Measurements from ENCODE around the gene ST3GAL5. TPM values are rescaled to one million over a fixed set of nuclear protein-coding genes. Genes with fewer than 3 reads are reported as not detected.
A peak's percentile ranks its signal among the peaks of the same experiment; 100 is the strongest.

ST3GAL5 gene
- total RNA-seq, 1 donor from 2014 or later: 76.7 TPM

DNA sequence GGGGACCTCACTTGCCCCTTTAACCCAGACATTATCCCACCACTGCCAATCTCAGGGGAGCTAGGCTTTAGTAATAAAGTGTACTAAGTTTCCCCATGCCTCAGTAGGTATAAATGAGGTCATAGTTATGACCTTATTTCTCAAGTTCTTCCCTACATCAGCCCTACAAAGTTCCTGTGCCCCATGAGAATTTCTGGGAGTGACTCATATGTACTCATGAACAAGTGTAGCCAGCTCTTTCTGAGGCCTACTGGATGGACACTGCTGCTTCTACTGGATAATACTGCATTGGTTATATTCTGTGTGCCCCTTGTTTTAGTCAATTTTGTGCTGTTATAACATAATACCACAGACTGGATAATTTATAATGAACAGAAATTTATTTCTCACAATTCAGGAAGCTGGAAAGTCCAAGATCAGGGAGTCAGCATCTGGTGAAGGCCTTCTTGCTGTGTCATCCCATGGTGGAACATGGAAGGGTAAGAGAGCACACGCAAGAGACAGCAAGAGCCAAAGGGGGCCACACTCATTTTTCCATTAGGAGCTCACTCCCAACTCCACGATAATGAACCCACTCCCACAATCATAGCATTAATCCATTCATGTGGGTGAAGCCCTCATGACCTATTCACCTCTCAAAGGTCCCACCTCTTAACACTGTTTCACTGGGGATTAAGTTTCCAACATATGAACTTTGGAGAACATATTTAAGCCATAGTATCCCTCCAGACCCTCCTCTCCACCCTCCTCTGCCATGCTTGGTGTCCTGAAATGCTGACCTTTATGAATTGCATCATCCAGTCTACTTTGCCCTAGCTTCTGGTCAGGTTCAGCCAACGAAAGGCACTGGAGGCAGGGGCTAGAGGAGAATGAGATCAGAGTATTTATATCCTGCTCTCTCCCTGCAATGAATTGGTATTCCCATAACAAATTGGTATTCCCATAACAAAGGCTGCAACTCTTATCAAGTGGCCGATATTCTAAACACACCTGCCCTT lies 25.4 kb upstream of the ST3GAL5 start:
- Histone ChIP-seq H3K27ac (no peak overlapping the region), H3K4me1 (peaks cover 4% of the 10 kb centered on the region), H3K4me3 (no peak overlapping the region), H3K36me3 (no peaks in the 10 kb centered on the region), H3K27me3 (no peaks in the 10 kb centered on the region), H3K9me3 (no peaks in the 10 kb centered on the region)
- intact Hi-C loops (cut with DNase I): no loop called here
- ATAC-seq (no peak), DNase-seq (no peak)
- TF ChIP-seq, protein P1, sequence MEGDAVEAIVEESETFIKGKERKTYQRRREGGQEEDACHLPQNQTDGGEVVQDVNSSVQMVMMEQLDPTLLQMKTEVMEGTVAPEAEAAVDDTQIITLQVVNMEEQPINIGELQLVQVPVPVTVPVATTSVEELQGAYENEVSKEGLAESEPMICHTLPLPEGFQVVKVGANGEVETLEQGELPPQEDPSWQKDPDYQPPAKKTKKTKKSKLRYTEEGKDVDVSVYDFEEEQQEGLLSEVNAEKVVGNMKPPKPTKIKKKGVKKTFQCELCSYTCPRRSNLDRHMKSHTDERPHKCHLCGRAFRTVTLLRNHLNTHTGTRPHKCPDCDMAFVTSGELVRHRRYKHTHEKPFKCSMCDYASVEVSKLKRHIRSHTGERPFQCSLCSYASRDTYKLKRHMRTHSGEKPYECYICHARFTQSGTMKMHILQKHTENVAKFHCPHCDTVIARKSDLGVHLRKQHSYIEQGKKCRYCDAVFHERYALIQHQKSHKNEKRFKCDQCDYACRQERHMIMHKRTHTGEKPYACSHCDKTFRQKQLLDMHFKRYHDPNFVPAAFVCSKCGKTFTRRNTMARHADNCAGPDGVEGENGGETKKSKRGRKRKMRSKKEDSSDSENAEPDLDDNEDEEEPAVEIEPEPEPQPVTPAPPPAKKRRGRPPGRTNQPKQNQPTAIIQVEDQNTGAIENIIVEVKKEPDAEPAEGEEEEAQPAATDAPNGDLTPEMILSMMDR (IDR thresholded peaks at IDR 0.05): no peak

DNA sequence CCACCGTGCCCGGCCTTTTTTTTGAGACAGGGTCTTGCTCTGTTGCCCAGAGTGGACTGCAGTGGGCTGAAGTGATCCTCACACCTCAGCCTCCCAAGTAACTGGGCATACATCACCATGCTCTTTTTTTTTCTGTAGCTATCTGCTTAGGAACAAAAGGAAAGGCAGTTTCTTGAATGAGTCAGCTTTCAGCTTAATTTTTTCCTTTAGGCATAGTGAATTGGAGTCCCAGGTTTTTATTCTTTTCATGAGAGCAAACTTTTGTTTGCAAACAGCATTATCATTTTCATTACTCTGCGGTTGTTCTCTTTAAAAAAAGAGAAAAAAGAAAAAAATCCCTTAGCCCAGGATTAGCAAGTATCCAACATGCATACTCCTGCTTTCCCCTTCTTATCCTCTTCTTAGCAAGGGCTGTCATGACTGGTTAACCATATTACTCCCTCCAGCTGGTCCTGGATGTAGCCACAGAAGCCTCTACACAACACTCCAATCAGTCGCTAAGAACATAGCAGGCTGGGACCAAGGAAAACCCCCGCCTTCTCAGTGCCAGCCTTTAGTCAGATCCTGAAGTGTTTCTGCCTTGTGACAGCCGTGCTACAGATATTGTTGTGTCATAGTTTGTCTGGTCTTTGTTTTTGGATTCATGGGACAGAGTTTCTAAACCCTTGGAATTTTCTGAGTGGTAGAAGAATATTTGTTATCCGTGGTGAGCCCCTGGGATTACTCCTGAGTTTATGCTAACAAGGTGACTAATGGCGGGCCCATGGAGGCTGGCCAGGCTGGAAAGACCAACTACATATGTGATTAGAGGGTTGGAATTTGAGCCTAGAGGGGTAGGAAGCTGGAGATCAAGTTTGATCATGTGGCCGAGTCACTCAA lies 23.3 kb upstream of the ST3GAL5 start:
- H3K4me1 ChIP-seq: peaks cover 7% of the 10 kb centered on the region
- intact Hi-C loops (cut with DNase I): no loop called here
- H3K9me3 ChIP-seq: no peaks in the 10 kb centered on the region
- H3K36me3 ChIP-seq: no peaks in the 10 kb centered on the region
- DNase-seq: no peak
- H3K27me3 ChIP-seq: no peaks in the 10 kb centered on the region
- H3K27ac ChIP-seq: peak overlapping the region; percentile 25
- TF ChIP-seq, protein P1 (IDR thresholded peaks at IDR 0.05): no peak
- peak; percentile 68 for ATAC-seq
- H3K4me3 ChIP-seq: no peak overlapping the region

DNA sequence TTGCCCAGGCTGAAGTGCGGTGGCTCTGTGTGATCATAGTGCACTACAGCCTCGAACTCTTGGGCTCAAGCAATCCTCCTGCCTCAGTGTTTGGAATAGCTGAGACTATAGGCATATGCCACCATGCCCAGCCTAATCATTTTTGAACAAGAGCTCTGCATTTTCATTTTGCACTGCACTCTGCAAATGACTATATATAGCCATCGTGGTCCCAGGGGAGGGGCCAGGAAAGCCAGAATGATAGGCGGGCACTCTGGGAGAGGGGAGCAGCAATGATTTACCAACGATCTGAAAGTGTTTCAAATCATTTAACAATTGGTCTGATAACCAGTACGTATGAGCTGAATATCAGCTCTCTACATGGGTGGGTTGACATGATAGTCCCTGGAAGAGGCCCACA lies 22.3 kb upstream of the ST3GAL5 start:
- Histone ChIP-seq H3K4me1 (peaks cover 7% of the 10 kb centered on the region), H3K36me3 (no peaks in the 10 kb centered on the region), H3K9me3 (no peaks in the 10 kb centered on the region), H3K27me3 (no peaks in the 10 kb centered on the region), H3K4me3 (no peak overlapping the region), H3K27ac (peak overlapping the region; percentile 14)
- intact Hi-C loops (cut with DNase I): no loop called here
- no peak for DNase-seq
- no peak for ATAC-seq
- TF ChIP-seq, protein P1 (IDR thresholded peaks at IDR 0.05): no peak

DNA sequence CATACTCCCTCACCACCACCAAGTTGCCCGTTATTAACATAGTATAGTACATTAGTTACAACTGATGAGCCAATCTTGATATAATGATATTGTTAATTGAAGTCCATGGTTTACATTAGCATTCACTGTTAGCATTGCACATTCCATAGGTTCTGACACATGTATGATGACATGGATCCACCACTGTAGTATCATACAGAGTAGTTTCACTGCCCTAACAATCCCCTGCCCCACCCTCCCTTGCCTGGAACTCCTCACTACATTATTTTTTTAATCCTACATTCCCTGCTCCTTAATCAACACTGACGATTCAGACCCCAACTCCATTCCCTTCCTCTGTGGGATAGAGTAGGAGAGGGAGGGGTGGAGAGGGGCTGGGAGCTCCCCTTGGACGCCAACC lies 20.2 kb upstream of the ST3GAL5 start:
- Histone ChIP-seq H3K36me3 (no peaks in the 10 kb centered on the region), H3K4me1 (peaks cover 19% of the 10 kb centered on the region), H3K27me3 (no peaks in the 10 kb centered on the region), H3K27ac (no peak overlapping the region), H3K9me3 (no peaks in the 10 kb centered on the region), H3K4me3 (no peak overlapping the region)
- DNase-seq: no peak
- TF ChIP-seq, protein P1 (IDR thresholded peaks at IDR 0.05): no peak
- intact Hi-C loops (cut with DNase I): no loop called here
- no peak for ATAC-seq

DNA sequence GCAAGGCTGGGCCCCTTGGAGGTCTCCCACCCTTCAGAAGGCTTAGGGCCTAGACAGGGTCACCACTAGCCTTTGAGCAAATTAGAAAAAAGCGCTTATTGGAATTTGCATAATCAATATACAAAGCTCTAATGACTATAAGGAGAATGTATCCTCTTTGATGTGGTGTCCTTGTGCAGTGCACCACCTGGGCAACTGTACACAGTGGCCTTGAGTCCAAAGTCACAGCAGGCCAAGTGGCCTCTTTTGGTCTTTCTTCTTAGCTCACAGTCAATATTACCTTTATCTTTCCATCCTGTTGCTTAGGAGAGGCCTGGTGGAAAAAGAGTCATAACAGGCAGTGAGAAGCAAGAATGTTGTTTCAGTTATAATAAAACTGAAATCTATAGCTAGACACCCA lies 19.7 kb upstream of the ST3GAL5 start:
- ATAC-seq (no peak), DNase-seq (no peak)
- Histone ChIP-seq H3K4me3 (no peak overlapping the region), H3K9me3 (no peaks in the 10 kb centered on the region), H3K27me3 (no peaks in the 10 kb centered on the region), H3K36me3 (no peaks in the 10 kb centered on the region), H3K4me1 (peaks cover 19% of the 10 kb centered on the region), H3K27ac (no peak overlapping the region)
- intact Hi-C loops (cut with DNase I): no loop called here
- TF ChIP-seq, protein P1 (IDR thresholded peaks at IDR 0.05): no peak

All from upper lobe of right lung (tissue), 1 donor.